ENCODE results near the gene TRPM4. TPM values are rescaled to one million over a fixed set of nuclear protein-coding genes. Genes with fewer than 3 reads are reported as not detected.

The TRPM4 gene
- total and polyA plus RNA-seq, 2 of the 13 experiments (the other 11 are each of a cell fraction or from before 2014, with no cell fraction given): 1.9 to 4.3 TPM

DNA sequence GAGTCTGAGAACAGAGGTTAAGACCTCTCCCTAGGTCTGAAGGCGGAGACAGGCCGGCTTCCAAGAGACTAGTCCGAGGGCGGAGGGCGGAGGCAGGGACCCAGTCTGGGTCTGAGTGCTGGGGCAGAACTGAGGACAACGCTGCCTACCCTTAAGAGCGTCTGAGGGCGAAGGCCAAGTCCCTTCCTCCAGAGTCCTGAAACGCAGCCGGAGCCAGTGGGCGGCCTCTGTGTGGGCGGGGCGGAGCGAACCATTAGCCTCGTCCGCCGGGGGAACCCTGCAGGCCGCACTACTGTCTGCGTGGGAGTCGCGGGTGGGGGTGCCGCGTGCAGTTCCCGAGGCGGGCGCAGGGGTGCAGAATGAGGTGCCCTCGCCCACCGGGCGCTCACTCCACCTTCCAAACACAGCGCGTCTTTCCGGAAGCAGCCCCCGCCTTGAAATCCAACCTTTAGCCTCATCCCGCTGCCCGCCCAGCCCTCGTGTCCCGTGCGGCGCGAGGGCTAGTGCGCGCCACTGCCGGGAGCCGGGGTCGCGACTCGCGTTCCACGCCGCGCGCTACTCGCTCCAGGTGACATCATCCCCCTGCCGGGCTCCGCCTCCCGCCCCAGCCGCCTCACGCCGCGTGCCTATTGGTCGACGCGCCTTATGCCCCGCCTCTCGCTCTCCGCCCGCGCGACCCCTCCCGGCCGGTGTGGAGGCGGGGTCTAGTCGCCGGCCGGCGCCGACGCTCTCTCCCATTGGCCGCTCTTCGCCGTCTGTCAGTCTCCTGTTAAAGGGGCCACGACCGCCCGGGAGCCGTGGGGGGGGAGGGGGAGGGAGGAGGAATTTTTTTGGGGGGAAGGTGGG, 38.8 kb upstream of the TRPM4 start, which contains the start of gene C19orf73 (continued):
- TF ChIP-seq, protein P1, sequence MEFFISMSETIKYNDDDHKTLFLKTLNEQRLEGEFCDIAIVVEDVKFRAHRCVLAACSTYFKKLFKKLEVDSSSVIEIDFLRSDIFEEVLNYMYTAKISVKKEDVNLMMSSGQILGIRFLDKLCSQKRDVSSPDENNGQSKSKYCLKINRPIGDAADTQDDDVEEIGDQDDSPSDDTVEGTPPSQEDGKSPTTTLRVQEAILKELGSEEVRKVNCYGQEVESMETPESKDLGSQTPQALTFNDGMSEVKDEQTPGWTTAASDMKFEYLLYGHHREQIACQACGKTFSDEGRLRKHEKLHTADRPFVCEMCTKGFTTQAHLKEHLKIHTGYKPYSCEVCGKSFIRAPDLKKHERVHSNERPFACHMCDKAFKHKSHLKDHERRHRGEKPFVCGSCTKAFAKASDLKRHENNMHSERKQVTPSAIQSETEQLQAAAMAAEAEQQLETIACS (CRISPR knock-in tag; IDR thresholded peaks at IDR 0.05): peak; percentile 81
- TF ChIP-seq NFRKB (IDR thresholded peaks at IDR 0.05): no peak
- no peak for TF ChIP-seq ZNF678 (CRISPR knock-in tag; IDR thresholded peaks at IDR 0.05)
- no peak for TF ChIP-seq RBAK (CRISPR knock-in tag; IDR thresholded peaks at IDR 0.05)
- TF ChIP-seq, protein P2, sequence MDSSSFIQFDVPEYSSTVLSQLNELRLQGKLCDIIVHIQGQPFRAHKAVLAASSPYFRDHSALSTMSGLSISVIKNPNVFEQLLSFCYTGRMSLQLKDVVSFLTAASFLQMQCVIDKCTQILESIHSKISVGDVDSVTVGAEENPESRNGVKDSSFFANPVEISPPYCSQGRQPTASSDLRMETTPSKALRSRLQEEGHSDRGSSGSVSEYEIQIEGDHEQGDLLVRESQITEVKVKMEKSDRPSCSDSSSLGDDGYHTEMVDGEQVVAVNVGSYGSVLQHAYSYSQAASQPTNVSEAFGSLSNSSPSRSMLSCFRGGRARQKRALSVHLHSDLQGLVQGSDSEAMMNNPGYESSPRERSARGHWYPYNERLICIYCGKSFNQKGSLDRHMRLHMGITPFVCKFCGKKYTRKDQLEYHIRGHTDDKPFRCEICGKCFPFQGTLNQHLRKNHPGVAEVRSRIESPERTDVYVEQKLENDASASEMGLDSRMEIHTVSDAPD (CRISPR knock-in tag; IDR thresholded peaks at IDR 0.05): 0 out of 2 replicates have a peak, but pooled peaks have one; percentile 60
- TF ChIP-seq SOX13 (IDR thresholded peaks at IDR 0.05): no peak; the same call in 1 of the 2 replicates
- TF ChIP-seq SOX13 (CRISPR knock-in tag; conservative IDR thresholded peaks at IDR 0.05 in 1 of 2, IDR thresholded peaks at IDR 0.05 in 1 of 2): peak in 1 of 2 experiments; percentile 47; a peak in 1 of 4 replicates
- TF ChIP-seq ZBTB38 (CRISPR knock-in tag; IDR thresholded peaks at IDR 0.05): peak; percentile 80
- no peak for TF ChIP-seq RFX5 (IDR thresholded peaks at IDR 0.05; ENCODE audit: low read depth, low read length)
- TF ChIP-seq, protein P3, sequence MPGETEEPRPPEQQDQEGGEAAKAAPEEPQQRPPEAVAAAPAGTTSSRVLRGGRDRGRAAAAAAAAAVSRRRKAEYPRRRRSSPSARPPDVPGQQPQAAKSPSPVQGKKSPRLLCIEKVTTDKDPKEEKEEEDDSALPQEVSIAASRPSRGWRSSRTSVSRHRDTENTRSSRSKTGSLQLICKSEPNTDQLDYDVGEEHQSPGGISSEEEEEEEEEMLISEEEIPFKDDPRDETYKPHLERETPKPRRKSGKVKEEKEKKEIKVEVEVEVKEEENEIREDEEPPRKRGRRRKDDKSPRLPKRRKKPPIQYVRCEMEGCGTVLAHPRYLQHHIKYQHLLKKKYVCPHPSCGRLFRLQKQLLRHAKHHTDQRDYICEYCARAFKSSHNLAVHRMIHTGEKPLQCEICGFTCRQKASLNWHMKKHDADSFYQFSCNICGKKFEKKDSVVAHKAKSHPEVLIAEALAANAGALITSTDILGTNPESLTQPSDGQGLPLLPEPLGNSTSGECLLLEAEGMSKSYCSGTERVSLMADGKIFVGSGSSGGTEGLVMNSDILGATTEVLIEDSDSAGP (CRISPR knock-in tag; IDR thresholded peaks at IDR 0.05; ENCODE audit: borderline replicate concordance): peak; percentile 99
- TF ChIP-seq SYNCRIP (IDR thresholded peaks at IDR 0.05; ENCODE audit: insufficient read depth, low read depth, low read length): no peak
- TF ChIP-seq ZNF567 (CRISPR knock-in tag; IDR thresholded peaks at IDR 0.05; ENCODE audit: borderline replicate concordance): no peak; the same call in 1 of the 2 replicates
- TF ChIP-seq ZSCAN25 (CRISPR knock-in tag; IDR thresholded peaks at IDR 0.05): peak; percentile 95
- peak; percentile 88; the same call in 1 of the 2 replicates for TF ChIP-seq MEIS2 (CRISPR knock-in tag; IDR thresholded peaks at IDR 0.05)
- TF ChIP-seq NFE2L1 (CRISPR knock-in tag; IDR thresholded peaks at IDR 0.05; ENCODE audit: borderline replicate concordance): peak; percentile 37; the same call in 1 of the 2 replicates
- peak; percentile 80 for TF ChIP-seq HDAC2 (CRISPR knock-in tag; IDR thresholded peaks at IDR 0.05)
- no peak for TF ChIP-seq PHB2 (IDR thresholded peaks at IDR 0.05; ENCODE audit: partially characterized antibody)
- no peak; the same call in 1 of the 2 replicates for TF ChIP-seq ZNF263 (CRISPR knock-in tag; IDR thresholded peaks at IDR 0.05)
- TF ChIP-seq, protein P4, sequence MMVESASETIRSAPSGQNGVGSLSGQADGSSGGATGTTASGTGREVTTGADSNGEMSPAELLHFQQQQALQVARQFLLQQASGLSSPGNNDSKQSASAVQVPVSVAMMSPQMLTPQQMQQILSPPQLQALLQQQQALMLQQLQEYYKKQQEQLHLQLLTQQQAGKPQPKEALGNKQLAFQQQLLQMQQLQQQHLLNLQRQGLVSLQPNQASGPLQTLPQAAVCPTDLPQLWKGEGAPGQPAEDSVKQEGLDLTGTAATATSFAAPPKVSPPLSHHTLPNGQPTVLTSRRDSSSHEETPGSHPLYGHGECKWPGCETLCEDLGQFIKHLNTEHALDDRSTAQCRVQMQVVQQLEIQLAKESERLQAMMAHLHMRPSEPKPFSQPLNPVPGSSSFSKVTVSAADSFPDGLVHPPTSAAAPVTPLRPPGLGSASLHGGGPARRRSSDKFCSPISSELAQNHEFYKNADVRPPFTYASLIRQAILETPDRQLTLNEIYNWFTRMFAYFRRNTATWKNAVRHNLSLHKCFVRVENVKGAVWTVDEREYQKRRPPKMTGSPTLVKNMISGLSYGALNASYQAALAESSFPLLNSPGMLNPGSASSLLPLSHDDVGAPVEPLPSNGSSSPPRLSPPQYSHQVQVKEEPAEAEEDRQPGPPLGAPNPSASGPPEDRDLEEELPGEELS (CRISPR knock-in tag; IDR thresholded peaks at IDR 0.05): peak; percentile 61; the same call in 1 of the 2 replicates
- TF ChIP-seq ZNF841 (CRISPR knock-in tag; IDR thresholded peaks at IDR 0.05; ENCODE audit: borderline replicate concordance): no peak
- TF ChIP-seq, protein P5, sequence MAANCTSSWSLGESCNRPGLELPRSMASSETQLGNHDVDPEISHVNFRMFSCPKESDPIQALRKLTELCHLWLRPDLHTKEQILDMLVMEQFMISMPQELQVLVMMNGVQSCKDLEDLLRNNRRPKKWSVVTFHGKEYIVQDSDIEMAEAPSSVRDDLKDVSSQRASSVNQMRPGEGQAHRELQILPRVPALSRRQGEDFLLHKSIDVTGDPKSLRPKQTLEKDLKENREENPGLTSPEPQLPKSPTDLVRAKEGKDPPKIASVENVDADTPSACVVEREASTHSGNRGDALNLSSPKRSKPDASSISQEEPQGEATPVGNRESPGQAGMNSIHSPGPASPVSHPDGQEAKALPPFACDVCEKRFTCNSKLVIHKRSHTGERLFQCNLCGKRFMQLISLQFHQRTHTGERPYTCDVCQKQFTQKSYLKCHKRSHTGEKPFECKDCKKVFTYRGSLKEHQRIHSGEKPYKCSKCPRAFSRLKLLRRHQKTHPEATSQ (CRISPR knock-in tag; IDR thresholded peaks at IDR 0.05; ENCODE audit: borderline replicate concordance): no peak
- no peak for TF ChIP-seq ZNF382 (CRISPR knock-in tag; IDR thresholded peaks at IDR 0.05; ENCODE audit: borderline replicate concordance)

Measured in HepG2 (cell line).